DMS153 (cell line): Measurements from ENCODE around the gene CXCR1.
"Not testable (repeated sequence)": the region's sequence is repeated elsewhere in the genome, so short reads cannot be mapped to it uniquely, and the experiment has no call there.

ENCODE experiments used
- DNase-seq: peaks from one replicate; lab custom pipeline; 2025; lab: John Stamatoyannopoulos, UW

CXCR1 gene

DNA sequence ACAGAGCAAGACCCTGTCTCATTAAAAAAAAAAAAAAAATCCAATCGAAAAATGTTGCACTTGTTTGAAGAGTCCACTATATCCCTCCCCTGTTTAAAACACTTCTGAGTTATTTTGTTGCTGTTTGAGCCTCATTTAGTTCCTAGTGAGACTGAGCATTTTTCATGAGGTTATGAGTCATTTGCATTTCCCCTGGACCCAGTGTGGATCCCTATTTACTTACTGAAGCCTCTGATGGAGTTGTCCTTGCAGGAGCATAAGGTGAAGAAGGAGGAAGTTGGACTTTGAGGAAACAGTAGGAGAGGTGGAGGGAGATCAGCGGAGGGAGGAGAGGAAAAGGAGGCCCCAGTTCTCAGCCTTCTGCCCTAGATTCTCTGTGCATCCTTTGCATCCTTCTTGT lies 5.1 kb downstream of the CXCR1 start:
- no peak for DNase-seq

- no peak for DNase-seq
Measured at GRCh38 chr2:218155953-218156479, 10.7 kb downstream of the CXCR1 start.

DNA sequence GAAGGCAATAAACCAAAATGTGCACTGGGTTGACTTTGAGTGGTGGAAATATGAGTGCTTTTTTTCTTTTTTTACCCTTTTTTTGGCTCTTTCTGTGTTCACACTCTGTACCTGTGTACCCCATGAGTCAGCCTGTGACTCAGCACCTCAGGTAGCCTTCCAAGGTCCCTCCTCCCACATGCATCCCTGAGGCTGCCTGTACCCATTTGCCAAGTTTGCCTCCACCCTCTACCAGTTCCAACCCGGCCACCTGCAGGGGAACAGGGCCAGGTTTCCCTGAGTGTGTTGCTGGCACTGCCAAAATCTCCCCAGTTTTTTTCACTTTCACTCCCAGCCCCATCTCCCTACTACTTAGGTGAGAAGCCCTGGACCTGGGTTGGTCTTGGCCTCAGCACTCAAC lies 14.0 kb downstream of the CXCR1 start:
- no peak for DNase-seq

GRCh38 chr2:218152172-218152571 lies 14.6 kb downstream of the CXCR1 start:
- DNase-seq: no peak

DNA sequence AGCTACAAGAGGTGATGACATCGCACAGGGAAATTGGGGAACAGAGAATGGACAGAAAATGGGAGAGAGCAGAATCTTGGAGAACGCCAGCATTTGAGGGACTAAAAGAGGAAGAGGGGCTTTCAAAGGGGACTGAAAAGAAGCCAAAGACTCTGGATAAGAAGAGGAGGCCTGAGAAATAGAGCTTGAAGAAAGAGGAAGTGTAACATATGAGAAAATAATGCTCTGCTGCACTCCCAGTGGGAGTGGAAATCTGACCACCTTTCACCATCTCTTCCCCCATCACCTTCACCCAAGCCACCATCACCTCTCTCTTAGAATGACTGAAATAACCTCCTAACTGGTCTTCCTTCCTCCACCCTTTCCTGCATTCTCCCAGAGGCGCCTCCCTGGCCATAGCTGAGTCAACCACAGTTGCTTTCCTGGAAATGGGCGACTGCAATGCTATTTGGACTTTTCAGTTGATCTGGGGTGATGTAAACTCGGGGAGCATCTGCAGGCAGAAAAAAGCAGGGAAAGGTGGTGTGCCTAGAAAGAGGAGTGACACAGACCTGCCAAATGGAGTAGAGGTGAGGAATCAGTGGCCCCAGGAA lies 16.8 kb downstream of the CXCR1 start:
- DNase-seq: no peak

GRCh38 chr2:218149098-218149497 lies 17.7 kb downstream of the CXCR1 start:
- DNase-seq: no peak

GRCh38 chr2:218146056-218146455 lies 20.7 kb downstream of the CXCR1 start:
- no peak for DNase-seq

DNA sequence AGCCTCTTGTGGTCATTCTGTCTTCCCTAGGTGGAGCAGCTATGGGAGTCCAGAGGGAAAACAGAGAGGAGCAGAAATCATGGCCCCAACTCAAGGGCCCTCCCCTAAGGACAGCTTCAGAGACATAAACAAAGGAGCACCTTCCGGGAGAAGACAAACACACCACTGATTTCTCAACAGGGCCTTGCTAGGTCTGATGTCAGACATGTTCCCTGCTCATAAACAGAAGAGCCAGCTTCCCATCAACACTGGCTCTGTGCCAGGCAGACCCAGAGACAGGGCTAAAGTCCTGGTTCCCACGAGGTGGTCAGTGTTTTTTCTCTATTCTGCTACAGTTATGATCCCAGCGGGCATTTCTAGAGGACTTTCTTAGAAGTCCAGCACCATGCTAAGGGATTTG lies 21.6 kb downstream of the CXCR1 start:
- no peak for DNase-seq

- DNase-seq: no peak
Measured at GRCh38 chr2:218138047-218138446, 28.7 kb downstream of the CXCR1 start.

- no peak for DNase-seq
Measured at GRCh38 chr2:218137514-218137913, 29.2 kb downstream of the CXCR1 start.

DNA sequence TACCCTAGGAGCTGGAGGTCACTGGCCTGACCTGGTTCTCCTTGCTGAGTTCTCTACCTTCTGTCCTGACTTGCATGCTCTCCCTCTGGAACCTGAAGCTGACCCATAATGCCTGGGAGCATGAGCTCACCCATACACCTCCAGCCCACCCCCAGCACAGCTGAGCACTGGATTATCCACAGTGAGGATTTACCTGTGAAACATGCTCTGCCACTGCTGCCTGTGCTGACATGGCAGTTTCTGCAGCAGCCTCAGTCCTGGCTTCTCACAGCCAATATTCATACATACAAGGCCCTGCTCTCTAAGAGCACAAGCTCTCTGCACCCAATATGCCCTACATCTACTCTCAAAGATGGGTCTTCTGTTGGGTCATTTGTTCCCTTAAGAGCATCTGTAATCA lies 35.9 kb downstream of the CXCR1 start:
- no peak for DNase-seq

DNA sequence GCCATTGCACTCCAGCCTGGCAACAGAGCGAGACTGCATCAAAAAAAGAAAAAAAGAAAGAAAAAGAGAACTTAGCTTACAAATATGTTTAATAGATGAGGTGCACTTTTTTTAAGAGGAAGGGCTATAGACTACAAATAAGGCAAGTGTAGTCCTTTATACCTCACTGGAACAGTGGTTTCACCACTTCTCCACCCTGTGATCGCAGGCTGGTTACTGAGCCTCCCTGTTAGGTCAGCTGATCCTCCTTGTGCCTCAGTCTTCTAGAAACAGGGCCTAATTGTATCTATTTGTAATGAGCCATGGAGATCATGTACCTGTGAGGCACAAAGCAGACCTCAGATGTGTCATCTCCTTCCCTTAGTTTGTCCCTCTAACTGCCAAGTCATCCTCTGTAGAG lies 36.4 kb downstream of the CXCR1 start:
- DNase-seq: no peak

DNA sequence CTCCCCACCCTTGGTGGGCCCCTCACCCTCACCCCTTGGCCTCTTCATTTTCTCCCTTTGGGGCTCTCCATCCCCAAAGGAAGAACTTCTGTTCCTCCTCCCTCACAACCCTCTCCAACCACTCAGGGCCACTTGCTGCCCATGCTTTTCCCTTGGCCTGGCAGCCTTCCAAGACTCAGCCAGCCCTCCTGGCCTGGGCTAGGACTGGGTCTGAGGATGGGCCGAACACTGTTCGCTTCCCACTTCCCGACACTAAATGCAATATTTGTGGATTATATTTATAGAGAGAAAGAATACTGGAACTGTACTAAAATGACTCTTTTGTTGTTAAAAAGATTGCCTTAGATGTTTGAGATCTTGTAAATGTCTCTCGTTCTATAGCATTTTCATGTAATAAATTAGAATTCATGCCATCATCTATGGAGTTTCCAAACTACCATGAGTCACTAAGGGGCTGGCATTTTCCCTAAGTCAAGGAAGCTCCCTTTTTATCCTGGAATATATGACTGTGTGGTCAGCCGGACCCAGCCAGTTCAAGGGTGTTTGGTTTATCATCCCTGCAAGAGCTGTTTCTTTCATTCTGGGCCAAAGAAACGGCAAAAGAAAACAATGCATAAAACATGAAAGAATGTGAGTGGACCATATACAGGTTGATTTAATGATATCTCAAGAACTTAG lies 37.2 kb downstream of the CXCR1 start:
- DNase-seq: no peak

GRCh38 chr2:218128781-218129457 lies 37.8 kb downstream of the CXCR1 start:
- no peak for DNase-seq

- DNase-seq: no peak
Measured at GRCh38 chr2:218127929-218128455, 38.8 kb downstream of the CXCR1 start.

- DNase-seq: no peak
Measured at GRCh38 chr2:218125626-218126080, 41.1 kb downstream of the CXCR1 start, which contains the start of gene CXCR2. CXCR2 (plus strand) TSS chr2:218126028; CDS start chr2:218134802, 8,774 bp downstream.

DNA sequence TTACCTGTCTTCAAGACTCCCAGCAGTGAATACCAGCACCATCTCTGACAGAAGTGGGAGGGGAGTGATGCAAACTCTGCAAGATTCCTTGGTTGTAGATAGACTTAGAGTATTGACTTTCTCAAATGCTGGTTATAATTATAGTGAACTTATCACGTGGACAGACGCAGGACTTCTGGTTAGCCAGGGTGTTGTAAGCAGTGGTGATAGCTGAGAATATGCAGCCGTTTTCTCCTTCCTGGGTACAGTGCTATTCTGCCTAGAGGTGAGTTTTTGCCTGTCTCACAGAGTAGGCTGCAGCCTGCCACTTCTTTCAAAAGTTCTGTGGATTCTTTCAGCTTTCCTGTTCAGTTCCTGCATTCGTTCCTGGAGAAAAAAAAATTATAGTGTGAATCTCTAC lies 41.7 kb downstream of the CXCR1 start:
- no peak for DNase-seq

GRCh38 chr2:218123986-218124385 lies 42.8 kb downstream of the CXCR1 start:
- DNase-seq: no peak

DNA sequence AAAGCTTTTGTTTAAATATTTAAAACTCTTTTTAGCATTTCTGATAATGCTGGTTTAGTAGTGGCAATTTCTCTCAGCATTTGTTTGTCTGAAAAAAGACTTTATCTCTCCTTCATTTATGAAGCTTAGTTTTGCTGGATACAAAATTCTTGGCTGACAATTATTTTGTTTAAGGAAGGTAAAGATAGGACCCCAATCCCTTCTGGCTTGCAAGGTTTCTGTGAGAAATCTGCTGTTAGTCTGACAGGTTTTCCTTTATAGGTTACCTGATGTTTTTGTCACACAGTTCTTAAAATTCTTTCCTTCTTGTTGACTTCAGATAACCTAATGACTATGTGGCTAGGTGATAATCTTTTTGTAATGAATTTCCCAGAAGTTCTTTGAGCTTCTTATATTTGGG lies 44.5 kb downstream of the CXCR1 start:
- DNase-seq: not testable (repeated sequence)

DNA sequence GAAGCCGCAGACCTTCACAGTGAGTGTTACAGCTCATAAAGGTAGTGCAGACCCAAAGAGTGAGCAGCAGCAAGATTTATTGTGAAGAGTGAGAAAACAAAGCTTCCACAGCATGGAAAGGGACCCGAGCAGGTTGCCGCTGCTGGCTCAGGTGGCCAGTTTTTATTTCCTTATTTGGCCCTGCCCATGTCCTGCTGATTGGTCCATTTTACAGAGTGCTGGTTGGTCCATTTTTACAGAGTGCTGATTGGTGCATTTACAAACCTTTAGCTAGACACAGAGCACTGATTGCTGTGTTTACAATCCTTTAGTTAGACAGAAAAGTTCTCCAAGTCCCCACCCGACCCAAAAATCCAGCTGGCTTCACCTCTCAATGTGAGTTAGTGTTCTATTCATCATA lies 45.0 kb downstream of the CXCR1 start:
- not testable (repeated sequence) for DNase-seq
